Fibroblast of lung (primary cell): Measurements from ENCODE around the gene PICALM.

Experiments used
- CTCF ChIP-seq, 2 donors: IDR thresholded peaks in 1 of 2; conservative IDR thresholded peaks in 1 of 2; 1 replicate in 1 of 2; 2 replicates in 1 of 2; pipeline ENCODE4 v1.5.1; 2011 to 2012; ENCODE audit warnings: low read length in 2 of 2, control low read depth in 1 of 2, inconsistent platforms in 1 of 2, low read depth in 1 of 2, mild to moderate bottlenecking in 1 of 2
- EZH2 ChIP-seq: IDR thresholded peaks from 2 replicates; pipeline ENCODE4 v1.5.1; 2012; ENCODE audit warnings: low read length, control low read depth, mild to moderate bottlenecking; ENCODE audit errors: missing control alignments

DNA sequence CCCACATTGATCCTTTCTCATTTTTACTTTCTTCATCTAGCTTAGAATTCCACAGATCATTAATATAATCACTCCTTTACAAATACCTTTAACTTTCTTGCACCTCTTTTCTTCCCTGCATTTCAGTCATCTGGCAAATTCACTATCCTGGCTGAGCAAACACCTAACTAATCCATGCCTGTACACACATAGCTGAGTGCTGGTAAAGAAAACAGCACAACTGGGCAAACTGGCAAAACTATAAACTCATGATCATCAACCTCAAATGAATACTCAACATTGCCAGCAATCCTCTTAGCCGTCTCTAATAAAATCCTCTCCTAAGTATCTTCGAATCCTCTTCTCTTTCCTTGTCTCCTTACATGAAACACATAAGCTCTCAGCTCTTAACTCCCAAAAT is 52.4 kb downstream of the PICALM start:
- TF ChIP-seq CTCF (conservative IDR thresholded peaks at IDR 0.05 in 1 of 2, IDR thresholded peaks at IDR 0.05 in 1 of 2; ENCODE audit: low read depth in 1 of 2, low read length in 2 of 2) (no peak), EZH2 (no peak)
